ENCODE data around the gene HCN2. TPM values are rescaled to one million over a fixed set of nuclear protein-coding genes. Genes with fewer than 3 reads are reported as not detected.

The HCN2 gene
- total RNA-seq, 1 experiment from 2014 or later: 13.1 TPM

- Histone ChIP-seq H3K9me3 (ENCODE audit: low read depth, low read length, poor library complexity, severe bottlenecking) (no peaks in the 10 kb centered on the region), H3K36me3 (ENCODE audit: insufficient read depth, low read length, poor library complexity, severe bottlenecking) (peaks cover 3% of the 10 kb centered on the region), H3K27ac (ENCODE audit: low read depth, low read length, poor library complexity, severe bottlenecking) (peak overlapping the region; percentile 73), H3K4me1 (ENCODE audit: insufficient read depth, low read length, poor library complexity, severe bottlenecking) (peaks cover 10% of the 10 kb centered on the region), H3K4me3 (ENCODE audit: low read depth, low read length, poor library complexity, severe bottlenecking) (no peak overlapping the region), H3K27me3 (replicated peaks; ENCODE audit: insufficient read depth, low read depth, low read length, poor library complexity) (no peaks in the 10 kb centered on the region)
- BruUV-seq (replicated peaks): no TSS peak
- ChIA-PET CTCF (interaction anchor here (0.6 kb wide), 1 partner anchor 69 kb away, joined by 3 read pairs; no protein-coding TSS in a partner anchor), POLR2A (ENCODE audit: low non-redundant PET) (no interaction called here)
- intact Hi-C loops (cut with micrococcal nuclease; ENCODE audit: unreplicated experiment): no loop called here
- TF ChIP-seq CTCF (conservative IDR thresholded peaks at IDR 0.05; ENCODE audit: low read depth, low read length) (no peak), EZH2 (IDR thresholded peaks at IDR 0.05; ENCODE audit: borderline replicate concordance, low read depth, low read length, poor library complexity, severe bottlenecking) (no peak)
- no peak for DNase-seq (ENCODE audit: low spot score)
Measured at GRCh38 chr19:566844-567243, 22.8 kb upstream of the HCN2 start.

- intact Hi-C loops (cut with micrococcal nuclease; ENCODE audit: unreplicated experiment): no loop called here
- no peak for DNase-seq (ENCODE audit: low spot score)
- H3K27me3 ChIP-seq (replicated peaks; ENCODE audit: insufficient read depth, low read depth, low read length, poor library complexity): no peaks in the 10 kb centered on the region
- no peak overlapping the region for H3K4me3 ChIP-seq (ENCODE audit: low read depth, low read length, poor library complexity, severe bottlenecking)
- no peaks in the 10 kb centered on the region for H3K9me3 ChIP-seq (ENCODE audit: low read depth, low read length, poor library complexity, severe bottlenecking)
- no TSS peak for BruUV-seq (replicated peaks)
- peaks cover 10% of the 10 kb centered on the region for H3K4me1 ChIP-seq (ENCODE audit: insufficient read depth, low read length, poor library complexity, severe bottlenecking)
- CTCF ChIA-PET: interaction anchor here (0.6 kb wide), 1 partner anchor 69 kb away, joined by 3 read pairs; no protein-coding TSS in a partner anchor
- H3K36me3 ChIP-seq (ENCODE audit: insufficient read depth, low read length, poor library complexity, severe bottlenecking): no peaks in the 10 kb centered on the region
- TF ChIP-seq EZH2 (IDR thresholded peaks at IDR 0.05; ENCODE audit: borderline replicate concordance, low read depth, low read length, poor library complexity, severe bottlenecking) (no peak), CTCF (conservative IDR thresholded peaks at IDR 0.05; ENCODE audit: low read depth, low read length) (no peak)
- POLR2A ChIA-PET (ENCODE audit: low non-redundant PET): no interaction called here
- H3K27ac ChIP-seq (ENCODE audit: low read depth, low read length, poor library complexity, severe bottlenecking): peak overlapping the region; percentile 73
Measured at GRCh38 chr19:567296-567900, 22.3 kb upstream of the HCN2 start.

- Histone ChIP-seq H3K4me1 (ENCODE audit: insufficient read depth, low read length, poor library complexity, severe bottlenecking) (peaks cover 22% of the 10 kb centered on the region), H3K9me3 (ENCODE audit: low read depth, low read length, poor library complexity, severe bottlenecking) (no peaks in the 10 kb centered on the region), H3K4me3 (ENCODE audit: low read depth, low read length, poor library complexity, severe bottlenecking) (no peak overlapping the region), H3K27me3 (replicated peaks; ENCODE audit: insufficient read depth, low read depth, low read length, poor library complexity) (no peaks in the 10 kb centered on the region), H3K27ac (ENCODE audit: low read depth, low read length, poor library complexity, severe bottlenecking) (no peak overlapping the region), H3K36me3 (ENCODE audit: insufficient read depth, low read length, poor library complexity, severe bottlenecking) (no peaks in the 10 kb centered on the region)
- BruUV-seq (replicated peaks): no TSS peak
- TF ChIP-seq EZH2 (IDR thresholded peaks at IDR 0.05; ENCODE audit: borderline replicate concordance, low read depth, low read length, poor library complexity, severe bottlenecking) (no peak), CTCF (conservative IDR thresholded peaks at IDR 0.05; ENCODE audit: low read depth, low read length) (no peak)
- intact Hi-C loops (cut with micrococcal nuclease; ENCODE audit: unreplicated experiment): loop anchor here (5.0 kb wide), 1 partner anchor 38 kb away; the partner anchor contains the start of gene CDC34
- CTCF ChIA-PET: no interaction called here
- POLR2A ChIA-PET (ENCODE audit: low non-redundant PET): no interaction called here
- DNase-seq (ENCODE audit: low spot score): no peak
Measured at GRCh38 chr19:570251-570686, 19.4 kb upstream of the HCN2 start.

Measured in A673 (cell line).